Measurements from ENCODE around the gene MYO9B. TPM values are rescaled to one million over a fixed set of nuclear protein-coding genes. Genes with fewer than 3 reads are reported as not detected.
"Not testable (repeated sequence)": the region's sequence is repeated elsewhere in the genome, so short reads cannot be mapped to it uniquely, and the experiment has no call there.

MYO9B gene
- total RNA-seq, 3 donors from 2014 or later (not counting 1 experiment from before 2014, with no cell fraction given), result 321 to 378 (median 365) TPM

DNA sequence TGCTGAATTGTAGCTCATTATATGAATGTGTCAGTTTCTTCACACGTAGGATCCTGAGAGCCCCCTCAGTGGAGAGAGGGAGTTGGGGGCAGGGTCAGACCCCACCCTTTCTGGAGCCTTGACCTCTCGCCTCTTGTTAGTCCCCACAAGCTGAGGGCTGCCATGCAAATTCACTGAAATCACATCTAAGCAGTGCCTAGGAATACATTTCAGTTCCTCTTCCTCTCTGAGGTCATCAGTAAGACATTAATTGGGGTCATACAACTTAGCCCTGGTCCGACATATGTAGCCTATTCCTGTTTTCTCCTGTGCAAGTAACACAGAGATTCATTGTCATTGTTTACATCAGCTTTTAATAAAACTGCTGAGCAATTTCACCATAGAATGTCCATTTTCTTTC, 30.0 kb downstream of the MYO9B start:
- H3K36me3 ChIP-seq (ENCODE audit: control insufficient read depth, insufficient read depth, low read length), result peaks cover 58% of the 10 kb centered on the region
- no peaks in the 10 kb centered on the region for H3K27me3 Mint-ChIP-seq (ENCODE audit: low read depth in 2 of 2)
- ATAC-seq (peak in 1 of 3 donors; percentile 13), DNase-seq (no peak)
- no peaks in the 10 kb centered on the region for H3K27me3 ChIP-seq (ENCODE audit: control insufficient read depth, insufficient read depth, low read length)
- peaks cover 6% of the 10 kb centered on the region for H3K9me3 ChIP-seq (ENCODE audit: control insufficient read depth, insufficient read depth, low read length)
- intact Hi-C loops (cut with micrococcal nuclease), result no loop called here
- WGBS (ENCODE audit: insufficient coverage), result 78% methylated on average over 3 of the region's 3 CpGs
- peak overlapping the region; percentile 27 for H3K27ac ChIP-seq (ENCODE audit: low read length)
- TF ChIP-seq, protein P1, sequence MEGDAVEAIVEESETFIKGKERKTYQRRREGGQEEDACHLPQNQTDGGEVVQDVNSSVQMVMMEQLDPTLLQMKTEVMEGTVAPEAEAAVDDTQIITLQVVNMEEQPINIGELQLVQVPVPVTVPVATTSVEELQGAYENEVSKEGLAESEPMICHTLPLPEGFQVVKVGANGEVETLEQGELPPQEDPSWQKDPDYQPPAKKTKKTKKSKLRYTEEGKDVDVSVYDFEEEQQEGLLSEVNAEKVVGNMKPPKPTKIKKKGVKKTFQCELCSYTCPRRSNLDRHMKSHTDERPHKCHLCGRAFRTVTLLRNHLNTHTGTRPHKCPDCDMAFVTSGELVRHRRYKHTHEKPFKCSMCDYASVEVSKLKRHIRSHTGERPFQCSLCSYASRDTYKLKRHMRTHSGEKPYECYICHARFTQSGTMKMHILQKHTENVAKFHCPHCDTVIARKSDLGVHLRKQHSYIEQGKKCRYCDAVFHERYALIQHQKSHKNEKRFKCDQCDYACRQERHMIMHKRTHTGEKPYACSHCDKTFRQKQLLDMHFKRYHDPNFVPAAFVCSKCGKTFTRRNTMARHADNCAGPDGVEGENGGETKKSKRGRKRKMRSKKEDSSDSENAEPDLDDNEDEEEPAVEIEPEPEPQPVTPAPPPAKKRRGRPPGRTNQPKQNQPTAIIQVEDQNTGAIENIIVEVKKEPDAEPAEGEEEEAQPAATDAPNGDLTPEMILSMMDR (IDR thresholded peaks at IDR 0.05), result no peak
- H3K4me3 ChIP-seq (ENCODE audit: low read length), result no peak overlapping the region
- peaks cover 33 to 52% of the 10 kb centered on the region in 2 donors for H3K4me1 Mint-ChIP-seq
- peaks cover 71% of the 10 kb centered on the region for H3K4me1 ChIP-seq (ENCODE audit: control insufficient read depth, insufficient read depth, low read length)
- H3K36me3 Mint-ChIP-seq, result no peaks in the 10 kb centered on the region
- H3K4me3 Mint-ChIP-seq, result no peak overlapping the region
- H3K9me3 Mint-ChIP-seq, result peaks cover 0 to 2% of the 10 kb centered on the region in 2 donors
- no peak overlapping the region for H3K27ac Mint-ChIP-seq

DNA sequence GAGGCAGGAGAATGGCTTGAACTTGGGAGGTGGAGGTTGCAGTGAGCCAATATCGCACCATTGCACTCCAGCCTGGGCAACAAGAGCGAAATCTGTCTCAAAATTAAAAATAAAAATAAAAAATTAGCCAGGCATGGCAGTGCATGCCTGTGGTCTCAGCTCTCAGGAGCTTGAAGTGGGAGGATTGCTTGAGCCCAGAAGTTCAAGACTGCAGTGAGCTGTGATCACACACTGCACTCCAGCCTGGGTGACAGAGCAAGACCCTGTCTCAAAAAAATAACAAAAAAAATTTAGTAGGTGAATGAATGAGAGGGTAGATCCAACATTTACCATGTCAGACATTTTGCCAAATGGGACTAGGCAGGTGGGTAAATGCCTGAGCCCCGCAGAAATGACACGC, 31.4 kb downstream of the MYO9B start:
- H3K4me3 ChIP-seq (ENCODE audit: low read length); ATAC-seq; H3K4me3 Mint-ChIP-seq; H3K27ac ChIP-seq (ENCODE audit: low read length); H3K36me3 Mint-ChIP-seq; intact Hi-C loops (cut with micrococcal nuclease); H3K9me3 Mint-ChIP-seq; H3K9me3 ChIP-seq (ENCODE audit: control insufficient read depth, insufficient read depth, low read length); DNase-seq; H3K27me3 ChIP-seq (ENCODE audit: control insufficient read depth, insufficient read depth, low read length); H3K27me3 Mint-ChIP-seq (ENCODE audit: low read depth in 2 of 2): not testable (repeated sequence)
- peaks cover 77% of the 10 kb centered on the region for H3K4me1 ChIP-seq (ENCODE audit: control insufficient read depth, insufficient read depth, low read length)
- Mint-ChIP-seq H3K27ac (peak overlapping the region in 1 of 2 donors; percentile 24), H3K4me1 (peaks cover 38 to 57% of the 10 kb centered on the region in 2 donors)
- 85% methylated on average over 4 of the region's 4 CpGs for WGBS (ENCODE audit: insufficient coverage)
- H3K36me3 ChIP-seq (ENCODE audit: control insufficient read depth, insufficient read depth, low read length), result peaks cover 60% of the 10 kb centered on the region

DNA sequence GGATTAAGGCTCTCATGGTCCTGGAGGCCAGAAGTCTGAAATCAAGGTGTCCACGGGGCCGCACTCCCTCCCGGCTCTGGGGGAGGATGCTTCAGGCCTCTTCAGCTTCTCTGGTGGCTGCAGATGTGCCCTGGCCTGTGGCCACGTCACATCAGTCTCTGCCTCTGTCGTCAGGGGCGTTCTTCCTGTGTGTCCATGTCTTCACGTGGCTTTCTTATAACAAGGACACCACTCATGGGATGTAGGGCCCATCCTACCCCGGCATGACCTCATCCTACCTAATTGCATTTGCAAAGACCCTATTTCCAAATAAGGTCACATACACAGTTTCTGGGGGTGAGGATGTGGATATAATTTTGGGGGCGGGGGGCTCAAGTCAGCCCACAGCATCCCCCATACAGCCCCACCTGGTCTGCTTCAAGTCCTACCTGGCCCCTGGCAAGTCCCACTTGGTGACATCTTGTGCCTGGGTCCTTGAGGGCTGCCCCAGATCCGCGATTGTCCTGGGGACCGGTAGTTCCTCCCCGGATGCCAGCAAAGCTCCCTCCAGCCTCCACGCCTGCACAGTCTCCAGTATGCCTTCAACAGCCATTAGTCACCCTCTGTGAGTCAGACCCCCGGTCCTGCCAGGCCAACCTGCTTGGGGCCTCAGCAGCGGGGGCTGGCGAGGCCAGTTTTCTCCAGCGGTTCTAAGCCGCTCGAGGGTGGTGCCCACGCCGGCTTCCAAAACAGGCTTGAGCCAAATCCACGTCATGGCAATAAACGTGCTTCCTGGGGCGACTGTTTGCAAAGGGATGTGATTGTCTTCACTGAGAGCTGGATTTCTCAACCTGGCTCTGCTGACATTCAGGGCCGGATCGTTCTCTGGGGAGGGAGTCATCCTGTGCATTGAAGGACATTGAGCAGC, 32.2 kb downstream of the MYO9B start:
- DNase-seq (no peak), ATAC-seq (peak; percentile 30 to 57 (median 39))
- Histone ChIP-seq H3K4me1 (ENCODE audit: control insufficient read depth, insufficient read depth, low read length) (peaks cover 85% of the 10 kb centered on the region), H3K36me3 (ENCODE audit: control insufficient read depth, insufficient read depth, low read length) (peaks cover 56% of the 10 kb centered on the region), H3K4me3 (ENCODE audit: low read length) (no peak overlapping the region), H3K27ac (ENCODE audit: low read length) (peak overlapping the region; percentile 30), H3K27me3 (ENCODE audit: control insufficient read depth, insufficient read depth, low read length) (no peaks in the 10 kb centered on the region), H3K9me3 (ENCODE audit: control insufficient read depth, insufficient read depth, low read length) (peaks cover 6% of the 10 kb centered on the region)
- Mint-ChIP-seq H3K27me3 (ENCODE audit: low read depth in 2 of 2) (no peaks in the 10 kb centered on the region), H3K4me3 (no peak overlapping the region), H3K36me3 (no peaks in the 10 kb centered on the region), H3K9me3 (peaks cover 0 to 2% of the 10 kb centered on the region in 2 donors), H3K27ac (peak overlapping the region; percentile 9 to 24), H3K4me1 (peaks cover 44 to 62% of the 10 kb centered on the region in 2 donors)
- intact Hi-C loops (cut with micrococcal nuclease), result no loop called here
- TF ChIP-seq, protein P1 (IDR thresholded peaks at IDR 0.05), result no peak
- 83% methylated on average over 26 of the region's 27 CpGs for WGBS (ENCODE audit: insufficient coverage)

- no peak overlapping the region for H3K4me3 ChIP-seq (ENCODE audit: low read length)
- Mint-ChIP-seq H3K4me3 (no peak overlapping the region), H3K9me3 (no peaks in the 10 kb centered on the region), H3K36me3 (no peaks in the 10 kb centered on the region), H3K4me1 (peaks cover 50 to 62% of the 10 kb centered on the region in 2 donors), H3K27me3 (ENCODE audit: low read depth in 2 of 2) (no peaks in the 10 kb centered on the region), H3K27ac (peak overlapping the region; percentile 9 to 24)
- no peak for ATAC-seq
- H3K36me3 ChIP-seq (ENCODE audit: control insufficient read depth, insufficient read depth, low read length), result peaks cover 49% of the 10 kb centered on the region
- DNase-seq, result no peak
- WGBS (ENCODE audit: insufficient coverage), result 94% methylated on average over 4 of the region's 4 CpGs
- peaks cover under 1% of the 10 kb centered on the region for H3K9me3 ChIP-seq (ENCODE audit: control insufficient read depth, insufficient read depth, low read length)
- H3K27me3 ChIP-seq (ENCODE audit: control insufficient read depth, insufficient read depth, low read length), result no peaks in the 10 kb centered on the region
- intact Hi-C loops (cut with micrococcal nuclease), result no loop called here
- H3K27ac ChIP-seq (ENCODE audit: low read length), result peak overlapping the region; percentile 30
- H3K4me1 ChIP-seq (ENCODE audit: control insufficient read depth, insufficient read depth, low read length), result peaks cover 86% of the 10 kb centered on the region
- TF ChIP-seq, protein P1 (IDR thresholded peaks at IDR 0.05), result no peak
Observed at GRCh38 chr19:17108453-17108784, 32.8 kb downstream of the MYO9B start.
